CD4-positive, alpha-beta T cell treated with Interferon gamma for 1 hour (primary cell): ENCODE data around the gene EIF1AD.
A peak's percentile ranks its signal among the peaks of the same experiment; 100 is the strongest.

Source experiments
- DNase-seq: peaks from one replicate; pipeline ENCODE4 v3.0.0-alpha.2; 2020

Gene EIF1AD

GRCh38 chr11:66002648-66003225 is 780 bp upstream of the EIF1AD start:
- DNase-seq = no peak

- no peak for DNase-seq
Observed at GRCh38 chr11:65997286-65997685, 4.7 kb downstream of the EIF1AD start.

- no peak for DNase-seq
Observed at GRCh38 chr11:65992056-65992455, 9.9 kb downstream of the EIF1AD start.

GRCh38 chr11:65988791-65989592 is 13.0 kb downstream of the EIF1AD start:
- DNase-seq = peak; percentile 92

GRCh38 chr11:65987336-65987735 is 14.6 kb downstream of the EIF1AD start:
- no peak for DNase-seq

- no peak for DNase-seq
Observed at GRCh38 chr11:65983589-65983987, 18.4 kb downstream of the EIF1AD start.

- DNase-seq = no peak
Observed at GRCh38 chr11:65982824-65983588, 19.0 kb downstream of the EIF1AD start.

- DNase-seq = no peak
Observed at GRCh38 chr11:65981972-65982823, 19.8 kb downstream of the EIF1AD start.

GRCh38 chr11:65981101-65981740 is 20.7 kb downstream of the EIF1AD start:
- DNase-seq = no peak

GRCh38 chr11:65979261-65979759 is 22.6 kb downstream of the EIF1AD start:
- DNase-seq = no peak

- DNase-seq = no peak
Observed at GRCh38 chr11:65978391-65979238, 23.3 kb downstream of the EIF1AD start.

GRCh38 chr11:65977621-65978390 is 24.2 kb downstream of the EIF1AD start:
- no peak for DNase-seq

- no peak for DNase-seq
Observed at GRCh38 chr11:65976216-65977176, 25.5 kb downstream of the EIF1AD start.

GRCh38 chr11:65975771-65976170 is 26.2 kb downstream of the EIF1AD start:
- no peak for DNase-seq

- DNase-seq = no peak
Observed at GRCh38 chr11:65973439-65974110, 28.4 kb downstream of the EIF1AD start.

- no peak for DNase-seq
Observed at GRCh38 chr11:65972116-65972515, 29.8 kb downstream of the EIF1AD start.

GRCh38 chr11:65968600-65969482 is 33.1 kb downstream of the EIF1AD start:
- DNase-seq = no peak
